ENCODE results near the gene NELL2.
"Not testable (repeated sequence)": the region's sequence is repeated elsewhere in the genome, so short reads cannot be mapped to it uniquely, and the experiment has no call there.

NELL2 gene

DNA sequence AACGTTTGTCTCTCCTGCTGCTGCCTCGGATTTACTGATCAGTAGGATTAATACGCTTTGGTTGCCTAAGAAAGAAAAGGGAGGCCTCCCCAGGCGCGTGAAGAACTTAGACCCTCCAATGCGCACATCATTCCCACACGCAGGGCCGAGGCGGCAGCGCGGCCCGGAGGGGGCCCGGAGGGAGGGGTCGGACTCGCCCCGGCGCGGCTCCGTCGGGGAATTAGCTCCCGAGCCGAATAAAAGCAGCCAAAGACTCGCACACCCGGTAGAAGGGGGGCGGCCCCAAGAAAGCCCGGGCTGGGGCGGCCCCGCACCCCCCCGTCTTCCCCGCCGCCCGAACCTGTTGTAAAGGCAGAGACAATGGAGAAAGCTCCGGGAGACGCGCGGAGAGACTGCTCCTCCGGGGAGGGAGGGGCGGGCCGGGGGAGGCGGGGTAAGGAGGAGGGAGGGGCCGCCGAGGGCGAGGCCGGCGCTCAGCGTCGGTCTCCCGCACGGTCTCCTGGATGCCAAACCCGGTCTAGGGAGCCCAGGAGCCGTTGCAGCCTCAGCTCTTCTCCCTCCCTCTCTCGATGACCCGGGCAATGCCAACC is at the start of gene NELL2:
NELL2 (minus strand) TSS at position 362 of the 590 bp plus-strand sequence. CDS start 446 bp downstream, outside the sequence.
- ChIA-PET POLR2A (interaction anchor here (0.6 to 1.8 kb wide), 2 partner anchors 10 to 643 kb away, joined by 3 to 8 read pairs; no protein-coding TSS in a partner anchor), CTCF (interaction anchor here (0.5 to 1.4 kb wide), 5 partner anchors 10 to 589 kb away, joined by 3 to 5 read pairs (median 4); no protein-coding TSS in a partner anchor)
- TF ChIP-seq NFRKB (IDR thresholded peaks at IDR 0.05) (no peak), FOXK2 (IDR thresholded peaks at IDR 0.05) (no peak), ARNT (IDR thresholded peaks at IDR 0.05) (no peak), ELF4 (IDR thresholded peaks at IDR 0.05) (no peak), FOXM1 (IDR thresholded peaks at IDR 0.05; ENCODE audit: borderline replicate concordance) (no peak), TARDBP (IDR thresholded peaks at IDR 0.05) (no peak), SP1 (IDR thresholded peaks at IDR 0.05) (no peak), BHLHE40 (IDR thresholded peaks at IDR 0.05; ENCODE audit: borderline replicate concordance) (no peak), SUZ12 (IDR thresholded peaks at IDR 0.05) (no peak), ZNF384 (IDR thresholded peaks at IDR 0.05) (no peak), LEF1 (IDR thresholded peaks at IDR 0.05; ENCODE audit: borderline replicate concordance) (no peak), HDGF (IDR thresholded peaks at IDR 0.05; ENCODE audit: borderline replicate concordance) (no peak), FOXA1 (IDR thresholded peaks at IDR 0.05) (no peak), CTBP1 (IDR thresholded peaks at IDR 0.05; ENCODE audit: borderline replicate concordance) (no peak), L3MBTL2 (conservative IDR thresholded peaks at IDR 0.05) (no peak)
- TF ChIP-seq, protein P1, sequence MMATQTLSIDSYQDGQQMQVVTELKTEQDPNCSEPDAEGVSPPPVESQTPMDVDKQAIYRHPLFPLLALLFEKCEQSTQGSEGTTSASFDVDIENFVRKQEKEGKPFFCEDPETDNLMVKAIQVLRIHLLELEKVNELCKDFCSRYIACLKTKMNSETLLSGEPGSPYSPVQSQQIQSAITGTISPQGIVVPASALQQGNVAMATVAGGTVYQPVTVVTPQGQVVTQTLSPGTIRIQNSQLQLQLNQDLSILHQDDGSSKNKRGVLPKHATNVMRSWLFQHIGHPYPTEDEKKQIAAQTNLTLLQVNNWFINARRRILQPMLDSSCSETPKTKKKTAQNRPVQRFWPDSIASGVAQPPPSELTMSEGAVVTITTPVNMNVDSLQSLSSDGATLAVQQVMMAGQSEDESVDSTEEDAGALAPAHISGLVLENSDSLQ (IDR thresholded peaks at IDR 0.05), result no peak
- peak; percentile 83 for DNase-seq (ENCODE audit: extremely low spot score)

DNA sequence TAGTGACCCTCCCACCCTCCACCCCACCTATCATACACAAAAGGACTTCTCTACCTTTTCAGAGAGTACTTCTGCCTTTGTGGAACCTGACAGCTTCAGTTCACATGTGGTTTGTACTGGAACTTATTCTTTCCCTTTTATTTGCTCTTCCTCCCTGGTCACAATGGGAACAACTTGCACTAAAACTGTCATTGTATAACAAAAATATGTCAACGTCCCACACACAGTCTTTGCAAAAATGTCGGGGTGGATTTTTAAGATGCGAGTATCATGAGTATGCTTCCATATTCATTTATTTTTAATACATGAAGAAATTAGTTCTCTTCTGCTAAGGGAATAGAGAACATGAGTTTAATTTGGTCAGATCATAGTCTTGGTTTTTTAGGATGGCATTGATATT is 45.6 kb upstream of the NELL2 start:
- TF ChIP-seq SP1 (IDR thresholded peaks at IDR 0.05), result no peak
- no peak for TF ChIP-seq ARNT (IDR thresholded peaks at IDR 0.05)
- TF ChIP-seq NFRKB (IDR thresholded peaks at IDR 0.05), result no peak
- no peak for TF ChIP-seq TARDBP (IDR thresholded peaks at IDR 0.05)
- TF ChIP-seq ELF4 (IDR thresholded peaks at IDR 0.05), result no peak
- CTCF ChIA-PET, result interaction anchor here (0.9 kb wide), 2 partner anchors 9 to 1023 kb away, joined by 3 read pairs; no protein-coding TSS in a partner anchor
- POLR2A ChIA-PET, result no interaction called here
- DNase-seq (ENCODE audit: extremely low spot score), result no peak

DNA sequence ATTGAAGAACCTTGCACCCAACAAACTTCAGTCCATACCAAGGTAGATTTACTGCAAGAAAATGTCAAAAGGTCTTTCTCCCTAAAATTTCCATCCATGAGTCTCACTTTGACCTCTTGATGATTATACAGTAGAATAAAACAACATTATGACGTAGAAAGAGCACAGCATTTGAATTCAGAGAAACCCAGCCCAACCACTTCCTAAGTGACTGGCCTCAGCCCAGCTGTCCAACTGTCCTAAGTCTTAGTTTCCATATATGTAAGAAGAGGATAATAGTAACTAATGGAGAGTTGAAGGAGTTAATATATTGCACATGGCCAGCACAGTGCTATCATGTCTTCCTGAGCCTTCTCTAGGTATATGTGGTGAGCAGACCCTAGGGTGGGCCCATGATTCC is 41.0 kb upstream of the NELL2 start:
- POLR2A ChIA-PET, result no interaction called here
- no peak for DNase-seq (ENCODE audit: extremely low spot score)
- CTCF ChIA-PET, result no interaction called here
- TF ChIP-seq NFRKB (IDR thresholded peaks at IDR 0.05), result no peak

- ChIA-PET CTCF (no interaction called here), POLR2A (no interaction called here)
- TF ChIP-seq FOXK2 (IDR thresholded peaks at IDR 0.05) (no peak), NFRKB (IDR thresholded peaks at IDR 0.05) (no peak), L3MBTL2 (conservative IDR thresholded peaks at IDR 0.05) (no peak), ELF4 (IDR thresholded peaks at IDR 0.05) (no peak), TARDBP (IDR thresholded peaks at IDR 0.05) (no peak), CTBP1 (IDR thresholded peaks at IDR 0.05; ENCODE audit: borderline replicate concordance) (no peak), SP1 (IDR thresholded peaks at IDR 0.05) (no peak), SUZ12 (IDR thresholded peaks at IDR 0.05) (no peak), ZNF384 (IDR thresholded peaks at IDR 0.05) (no peak), FOXA1 (IDR thresholded peaks at IDR 0.05) (no peak), LEF1 (IDR thresholded peaks at IDR 0.05; ENCODE audit: borderline replicate concordance) (no peak)
- TF ChIP-seq, protein P1 (IDR thresholded peaks at IDR 0.05), result no peak
- no peak for DNase-seq (ENCODE audit: extremely low spot score)
Observed at GRCh38 chr12:44915958-44916357, 39.8 kb upstream of the NELL2 start.

DNA sequence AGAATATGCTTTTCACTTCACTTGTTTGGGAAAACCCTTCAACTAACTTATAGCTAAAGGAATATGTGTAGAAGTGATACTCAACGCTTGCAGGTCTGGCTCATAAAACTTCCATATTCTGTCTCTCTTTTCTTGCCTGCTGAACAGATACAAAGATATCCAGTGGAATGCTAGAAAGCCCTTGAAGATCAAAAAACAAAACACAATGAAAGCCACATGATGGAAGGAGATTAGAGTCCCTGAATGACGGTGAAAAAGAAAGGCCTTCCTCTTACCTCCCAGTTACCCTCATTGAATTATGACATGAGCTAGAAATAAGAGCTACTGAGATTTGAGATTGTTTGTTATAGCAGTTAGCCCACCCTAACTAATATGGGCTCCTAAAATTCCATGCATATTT is 28.2 kb upstream of the NELL2 start:
- TF ChIP-seq HDGF (IDR thresholded peaks at IDR 0.05; ENCODE audit: borderline replicate concordance) (no peak), LEF1 (IDR thresholded peaks at IDR 0.05; ENCODE audit: borderline replicate concordance) (no peak)
- TF ChIP-seq, protein P1 (IDR thresholded peaks at IDR 0.05), result no peak
- no peak for DNase-seq (ENCODE audit: extremely low spot score)
- CTCF ChIA-PET, result no interaction called here
- POLR2A ChIA-PET, result no interaction called here

DNA sequence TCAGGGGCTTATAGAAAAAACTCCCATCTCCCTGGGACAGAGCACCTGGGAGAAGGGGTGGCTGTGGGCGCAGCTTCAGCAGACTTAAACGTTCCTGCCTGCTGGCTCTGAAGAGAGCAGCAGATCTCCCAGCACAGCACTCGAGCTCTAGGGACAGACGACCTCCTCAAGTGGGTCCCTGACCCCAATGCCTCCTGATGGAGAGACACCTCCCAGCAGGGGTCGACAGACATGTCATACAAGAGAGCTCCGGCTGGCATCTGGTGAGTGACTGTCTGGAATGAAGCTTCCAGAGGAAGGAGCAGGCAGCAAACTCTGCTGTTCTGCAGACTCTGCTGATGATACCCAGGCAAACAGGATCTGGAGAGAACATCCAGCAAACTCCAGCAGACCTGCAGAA is 22.0 kb upstream of the NELL2 start:
- POLR2A ChIA-PET; CTCF ChIA-PET; DNase-seq (ENCODE audit: extremely low spot score): not testable (repeated sequence)

DNA sequence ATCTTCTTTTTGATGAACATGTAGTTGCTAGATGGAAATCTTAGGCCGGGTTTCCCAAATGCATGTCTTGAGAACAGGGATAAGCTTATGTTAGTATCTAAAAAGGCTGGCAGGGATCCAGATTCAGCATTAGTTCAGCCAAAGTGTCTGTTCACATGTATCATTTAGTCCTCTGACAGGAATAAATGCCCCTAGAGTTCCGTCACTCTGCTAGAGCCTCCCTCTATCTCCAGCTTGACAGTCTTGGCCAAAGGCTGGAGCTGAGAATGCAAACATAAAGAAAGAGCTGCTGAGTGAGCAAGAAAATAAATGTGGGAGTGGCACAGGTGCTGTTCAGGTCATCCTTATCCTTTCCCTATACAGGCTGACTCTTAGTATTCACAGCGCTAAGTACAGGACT is 13.8 kb upstream of the NELL2 start:
- CTCF ChIA-PET, result interaction anchor here (0.7 kb wide), 1 partner anchor 58 kb away, joined by 3 read pairs; no protein-coding TSS in a partner anchor
- no peak for TF ChIP-seq FOXA1 (IDR thresholded peaks at IDR 0.05)
- no peak for TF ChIP-seq L3MBTL2 (conservative IDR thresholded peaks at IDR 0.05)
- no peak for TF ChIP-seq ZNF384 (IDR thresholded peaks at IDR 0.05)
- no peak for TF ChIP-seq HDGF (IDR thresholded peaks at IDR 0.05; ENCODE audit: borderline replicate concordance)
- no peak for TF ChIP-seq FOXM1 (IDR thresholded peaks at IDR 0.05; ENCODE audit: borderline replicate concordance)
- POLR2A ChIA-PET, result no interaction called here
- no peak for DNase-seq (ENCODE audit: extremely low spot score)

Measured in HEK293T (cell line).